ENCODE measurements around the gene PSEN2. TPM values are rescaled to one million over a fixed set of nuclear protein-coding genes. Genes with fewer than 3 reads are reported as not detected.

PSEN2 gene
- total and polyA plus RNA-seq, 10 of the 15 experiments (the other 5 are each of a cell fraction or from before 2014, with no cell fraction given): 0.90 to 13.3 (median 7.0) TPM

DNA sequence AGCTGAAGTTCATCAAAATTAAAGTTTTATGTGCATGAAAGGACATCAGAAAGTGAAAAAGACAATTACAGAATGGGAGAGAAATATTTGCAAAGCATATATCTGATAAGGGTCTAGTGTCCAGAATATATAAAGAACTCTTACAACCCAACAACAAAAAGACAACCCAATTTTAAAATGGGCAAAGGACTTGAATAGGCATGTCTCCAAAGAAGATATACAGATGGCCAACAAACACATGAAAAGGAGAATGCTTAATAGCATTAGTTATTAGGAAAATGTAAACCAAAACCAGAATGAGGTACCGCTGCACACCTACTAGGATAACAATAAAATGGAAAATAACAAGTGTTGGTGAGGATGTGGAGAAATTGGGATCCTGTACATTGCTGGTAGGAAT lies 1.7 kb upstream of the PSEN2 start:
- Histone ChIP-seq H3K27me3 (replicated peaks in 1 of 2; ENCODE audit: control insufficient read depth in 2 of 2, insufficient read depth in 2 of 2, low read length in 1 of 2) (no peaks in the 10 kb centered on the region), H3K27ac (ENCODE audit: control insufficient read depth, insufficient read depth) (no peak overlapping the region), H2AFZ (ENCODE audit: control insufficient read depth, low read depth, low read length) (no peak overlapping the region), H3K9me3 (replicated peaks; ENCODE audit: control insufficient read depth, insufficient read depth, low read length) (no peaks in the 10 kb centered on the region), H3K4me1 (ENCODE audit: control insufficient read depth, insufficient read depth, low read length) (peaks cover 9% of the 10 kb centered on the region), H3K36me3 (ENCODE audit: control insufficient read depth in 2 of 2, insufficient read depth in 2 of 2, low read length in 1 of 2) (no peaks in the 10 kb centered on the region), H3K9ac (ENCODE audit: control insufficient read depth, insufficient read depth, low read length) (no peak overlapping the region), H4K20me1 (ENCODE audit: control insufficient read depth, insufficient read depth) (no peaks in the 10 kb centered on the region), H3K4me3 (no peak overlapping the region), H3K4me2 (ENCODE audit: control insufficient read depth, insufficient read depth) (no peak overlapping the region), H3K79me2 (ENCODE audit: control insufficient read depth, insufficient read depth, low read length) (no peaks in the 10 kb centered on the region)
- in situ Hi-C loops (cut with MboI): no loop called here
- POLR2A ChIA-PET: no interaction called here
- DNase-seq (ENCODE audit: low read depth, low spot score) (no peak), FAIRE-seq (no peak), ATAC-seq (no peak)
- TF ChIP-seq MXI1 (IDR thresholded peaks at IDR 0.05; ENCODE audit: low read depth, low read length) (no peak), KLF5 (IDR thresholded peaks at IDR 0.05; ENCODE audit: partially characterized antibody) (no peak), IKZF1 (conservative IDR thresholded peaks at IDR 0.05) (no peak), FOS (IDR thresholded peaks at IDR 0.05; ENCODE audit: borderline replicate concordance, extremely low read depth, insufficient read length) (no peak), TCF3 (IDR thresholded peaks at IDR 0.05; ENCODE audit: borderline replicate concordance, insufficient read depth, low read depth, low read length) (no peak), PBX3 (IDR thresholded peaks at IDR 0.05; ENCODE audit: insufficient replicate concordance, low read depth, low read length) (no peak)
- TF ChIP-seq, protein P1, sequence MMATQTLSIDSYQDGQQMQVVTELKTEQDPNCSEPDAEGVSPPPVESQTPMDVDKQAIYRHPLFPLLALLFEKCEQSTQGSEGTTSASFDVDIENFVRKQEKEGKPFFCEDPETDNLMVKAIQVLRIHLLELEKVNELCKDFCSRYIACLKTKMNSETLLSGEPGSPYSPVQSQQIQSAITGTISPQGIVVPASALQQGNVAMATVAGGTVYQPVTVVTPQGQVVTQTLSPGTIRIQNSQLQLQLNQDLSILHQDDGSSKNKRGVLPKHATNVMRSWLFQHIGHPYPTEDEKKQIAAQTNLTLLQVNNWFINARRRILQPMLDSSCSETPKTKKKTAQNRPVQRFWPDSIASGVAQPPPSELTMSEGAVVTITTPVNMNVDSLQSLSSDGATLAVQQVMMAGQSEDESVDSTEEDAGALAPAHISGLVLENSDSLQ (IDR thresholded peaks at IDR 0.05): no peak
- SMC1A ChIA-PET (ENCODE audit: uncharacterized antibody, unreplicated experiment): interaction anchor here (0.9 kb wide), 1 partner anchor 14 kb away, joined by 3 read pairs; no protein-coding TSS in a partner anchor
- CTCF ChIA-PET: no interaction called here
- RAD21 ChIA-PET (ENCODE audit: unreplicated experiment): interaction anchor here (0.5 kb wide), 1 partner anchor 123 kb away, joined by 4 read pairs; no protein-coding TSS in a partner anchor
- 100% methylated on average over 1 of the region's 1 CpG for WGBS (ENCODE audit: insufficient coverage, insufficient replicate concordance, low lambda C conversion rate, missing lambda C conversion rate)
- BruUV-seq (replicated peaks): no TSS peak
- intact Hi-C loops (cut with micrococcal nuclease; ENCODE audit: unreplicated experiment): no loop called here

Measured in GM12878 (cell line).